Thoracic aorta (tissue), 2 donors: ENCODE measurements around the gene SNED1. TPM values are rescaled to one million over a fixed set of nuclear protein-coding genes. Genes with fewer than 3 reads are reported as not detected.

Source experiments
- ATAC-seq: fragments of 150-250 bp; one replicate; pipeline ENCODE4 v1.8.0; 2017; ENCODE audit warnings: low read depth; ENCODE audit not compliant: insufficient number of reproducible peaks, low FRiP score
- DNase-seq: peaks from one replicate; pipeline ENCODE4 v3.0.0-alpha.2; 2020; ENCODE audit warnings: low spot score
- H3K27ac ChIP-seq, 2 donors: fragments of 200-600 bp; sonication (generic); 1 replicate in 1 of 2; 2 replicates in 1 of 2; pipeline ENCODE4 v1.5.1; 2016; ENCODE audit warnings: mild to moderate bottlenecking in 2 of 2, moderate library complexity in 2 of 2
- H3K27me3 ChIP-seq: fragments of 200-600 bp; sonication (generic); replicated peaks from 2 replicates; pipeline ENCODE4 v1.6.0; 2016; ENCODE audit warnings: mild to moderate bottlenecking; ENCODE audit not compliant: insufficient read depth
- H3K36me3 ChIP-seq: fragments of 200-600 bp; sonication (generic); one replicate; pipeline ENCODE4 v1.5.1; 2016
- H3K4me1 ChIP-seq, 2 donors: fragments of 200-600 bp; sonication (generic); 1 replicate in 1 of 2; 2 replicates in 1 of 2; pipeline versions ENCODE4 v1.5.1 to v1.6.0; 2016; ENCODE audit warnings: low read depth in 2 of 2, mild to moderate bottlenecking in 1 of 2; ENCODE audit not compliant: control insufficient read depth in 1 of 2
- H3K4me3 ChIP-seq: fragments of 200-600 bp; sonication (generic); 2 replicates; pipeline ENCODE4 v1.5.1; 2016; ENCODE audit warnings: mild to moderate bottlenecking
- H3K9me3 ChIP-seq: fragments of 200-600 bp; sonication (generic); 2 replicates; pipeline ENCODE4 v1.5.1; 2016
- total RNA-seq, 2 donors: library from RNA; depleted of rRNA; stranded (reverse); fragments of >200 nt; gene quantifications; one replicate each; pipeline versions ENCODE4 v1.1.0 to v1.2.3, GENCODE V29; 2016
- TF ChIP-seq, protein P1 (sequence below): fragments of 200-600 bp; sonication (generic); IDR thresholded peaks from one replicate; pipeline ENCODE4 v1.5.1; 2019; ENCODE audit warnings: antibody characterized with exemption

Gene SNED1
- total RNA-seq, 2 donors from 2014 or later, result 133 to 206 TPM

DNA sequence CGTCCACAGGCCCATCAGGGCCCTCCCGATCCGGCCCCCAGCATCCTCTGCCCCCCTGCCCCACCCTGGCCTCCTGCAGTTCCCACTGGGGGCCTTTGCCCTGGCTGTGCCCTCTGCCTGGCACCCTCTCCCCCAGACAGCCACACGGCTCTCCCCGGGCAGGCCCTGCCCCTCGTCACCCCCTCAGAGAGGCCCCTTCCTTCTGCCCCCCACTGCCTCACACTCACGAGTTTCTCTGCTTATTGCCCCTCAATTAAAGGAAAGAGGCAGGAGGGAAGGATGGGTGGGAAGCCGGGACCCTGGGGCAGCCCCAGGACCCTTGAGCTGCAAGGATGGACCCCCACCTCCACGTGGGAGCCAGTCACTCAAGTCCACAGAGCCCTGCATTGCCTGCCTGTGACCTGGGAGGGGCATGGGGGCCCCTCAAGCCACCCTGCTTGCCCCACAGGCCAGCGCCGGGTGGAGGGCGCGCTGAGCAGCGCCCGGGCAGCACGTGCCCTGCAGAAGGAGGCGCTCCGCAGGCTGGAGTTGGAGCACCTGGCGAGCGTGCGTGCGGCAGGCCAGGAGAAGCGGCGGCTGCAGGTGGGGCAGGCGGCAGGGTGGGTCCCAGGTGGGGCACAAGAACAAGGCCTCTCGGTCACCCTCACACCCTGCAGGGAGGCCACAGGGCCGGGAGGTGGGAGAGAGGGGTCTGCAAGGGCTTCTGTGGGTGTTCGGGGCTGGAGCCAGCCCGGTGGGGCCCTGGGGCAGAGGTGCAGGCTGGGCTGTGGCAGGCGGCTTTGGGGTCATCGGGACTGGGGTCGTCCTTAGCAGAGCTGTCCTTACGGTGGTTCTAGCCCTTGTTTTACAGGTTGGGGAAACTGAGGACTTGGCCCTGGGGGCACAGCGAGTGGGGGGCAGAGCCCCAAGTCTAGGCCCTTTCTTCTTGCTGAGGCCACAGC lies 30.5 kb upstream of the SNED1 start:
- DNase-seq, result no peak
- Histone ChIP-seq H3K4me1 (no peaks in the 10 kb centered on the region), H3K27me3 (no peaks in the 10 kb centered on the region), H3K36me3 (no peaks in the 10 kb centered on the region), H3K27ac (no peak overlapping the region), H3K9me3 (no peaks in the 10 kb centered on the region), H3K4me3 (no peak overlapping the region)
- no peak for ATAC-seq
- TF ChIP-seq, protein P1, sequence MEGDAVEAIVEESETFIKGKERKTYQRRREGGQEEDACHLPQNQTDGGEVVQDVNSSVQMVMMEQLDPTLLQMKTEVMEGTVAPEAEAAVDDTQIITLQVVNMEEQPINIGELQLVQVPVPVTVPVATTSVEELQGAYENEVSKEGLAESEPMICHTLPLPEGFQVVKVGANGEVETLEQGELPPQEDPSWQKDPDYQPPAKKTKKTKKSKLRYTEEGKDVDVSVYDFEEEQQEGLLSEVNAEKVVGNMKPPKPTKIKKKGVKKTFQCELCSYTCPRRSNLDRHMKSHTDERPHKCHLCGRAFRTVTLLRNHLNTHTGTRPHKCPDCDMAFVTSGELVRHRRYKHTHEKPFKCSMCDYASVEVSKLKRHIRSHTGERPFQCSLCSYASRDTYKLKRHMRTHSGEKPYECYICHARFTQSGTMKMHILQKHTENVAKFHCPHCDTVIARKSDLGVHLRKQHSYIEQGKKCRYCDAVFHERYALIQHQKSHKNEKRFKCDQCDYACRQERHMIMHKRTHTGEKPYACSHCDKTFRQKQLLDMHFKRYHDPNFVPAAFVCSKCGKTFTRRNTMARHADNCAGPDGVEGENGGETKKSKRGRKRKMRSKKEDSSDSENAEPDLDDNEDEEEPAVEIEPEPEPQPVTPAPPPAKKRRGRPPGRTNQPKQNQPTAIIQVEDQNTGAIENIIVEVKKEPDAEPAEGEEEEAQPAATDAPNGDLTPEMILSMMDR, result no peak

- DNase-seq (no peak), ATAC-seq (no peak)
- TF ChIP-seq, protein P1, result no peak
- Histone ChIP-seq H3K4me1 (no peaks in the 10 kb centered on the region), H3K27me3 (peaks cover 6% of the 10 kb centered on the region), H3K9me3 (no peaks in the 10 kb centered on the region), H3K36me3 (no peaks in the 10 kb centered on the region), H3K4me3 (no peak overlapping the region), H3K27ac (no peak overlapping the region)
These were observed 29.4 kb upstream of the SNED1 start for GRCh38 chr2:240968731-240969624.

- Histone ChIP-seq H3K36me3 (no peaks in the 10 kb centered on the region), H3K27ac (no peak overlapping the region), H3K27me3 (peaks cover 6% of the 10 kb centered on the region), H3K9me3 (no peaks in the 10 kb centered on the region), H3K4me1 (no peaks in the 10 kb centered on the region), H3K4me3 (no peak overlapping the region)
- DNase-seq (no peak), ATAC-seq (no peak)
- TF ChIP-seq, protein P1, result no peak
These were observed 28.3 kb upstream of the SNED1 start for GRCh38 chr2:240970104-240970503.

DNA sequence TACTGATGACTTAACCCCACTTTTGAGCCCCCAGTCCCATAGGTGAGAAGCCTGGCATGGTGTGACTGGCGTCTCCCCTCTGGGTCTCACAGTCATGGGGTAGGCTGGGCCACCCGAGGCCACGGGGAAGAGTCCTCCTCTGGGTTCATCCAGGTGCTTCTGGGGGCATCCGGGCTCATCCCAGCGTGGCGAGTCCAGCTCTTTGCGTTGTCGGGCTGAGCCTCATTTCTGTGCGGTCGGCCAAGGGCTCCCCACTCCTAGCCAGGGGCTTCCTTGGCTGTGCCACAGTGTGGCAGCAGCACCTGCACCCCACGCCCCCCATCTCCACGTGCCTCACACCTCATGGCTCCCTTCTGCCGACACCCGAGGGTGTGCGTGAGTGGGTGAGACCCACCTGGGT lies 27.6 kb upstream of the SNED1 start:
- TF ChIP-seq, protein P1, result no peak
- no peak for ATAC-seq
- no peak for DNase-seq
- no peaks in the 10 kb centered on the region for H3K9me3 ChIP-seq
- H3K27ac ChIP-seq, result no peak overlapping the region
- H3K36me3 ChIP-seq, result no peaks in the 10 kb centered on the region
- no peaks in the 10 kb centered on the region for H3K4me1 ChIP-seq
- H3K4me3 ChIP-seq, result no peak overlapping the region
- peaks cover 6% of the 10 kb centered on the region for H3K27me3 ChIP-seq

GRCh38 chr2:240972201-240972600 lies 26.2 kb upstream of the SNED1 start:
- H3K9me3 ChIP-seq, result no peaks in the 10 kb centered on the region
- no peak overlapping the region for H3K27ac ChIP-seq
- H3K36me3 ChIP-seq, result no peaks in the 10 kb centered on the region
- H3K27me3 ChIP-seq, result peaks cover 6% of the 10 kb centered on the region
- no peak for DNase-seq
- TF ChIP-seq, protein P1, result no peak
- ATAC-seq, result no peak
- no peaks in the 10 kb centered on the region for H3K4me1 ChIP-seq
- H3K4me3 ChIP-seq, result no peak overlapping the region
